Esophagus muscularis mucosa (tissue), 4 donors: ENCODE measurements around the gene POT1. TPM values are rescaled to one million over a fixed set of nuclear protein-coding genes. Genes with fewer than 3 reads are reported as not detected.

Source experiments
- DNase-seq: peaks from one replicate; pipeline ENCODE4 v3.0.0-alpha.2; 2017; ENCODE audit errors: extremely low spot score
- H3K27ac ChIP-seq, 4 donors: fragments of 200-600 bp; sonication (generic); replicated peaks in 1 of 4; 1 replicate in 3 of 4; 2 replicates in 1 of 4; pipeline ENCODE4 v1.5.1; 2016 to 2019; ENCODE audit warnings: mild to moderate bottlenecking in 1 of 4
- H3K27me3 ChIP-seq, 4 donors: fragments of 200-600 bp; sonication (generic); one replicate each; pipeline versions ENCODE4 v1.5.1 to v1.6.0; 2016 to 2019
- H3K36me3 ChIP-seq, 4 donors: fragments of 200-600 bp; sonication (generic); one replicate each; pipeline ENCODE4 v1.5.1; 2016 to 2019
- H3K4me1 ChIP-seq, 4 donors: fragments of 200-600 bp; sonication (generic); one replicate each; pipeline ENCODE4 v1.5.1; 2016 to 2019
- H3K4me3 ChIP-seq, 4 donors: fragments of 200-600 bp; sonication (generic); 1 replicate in 2 of 4; 2 replicates in 2 of 4; pipeline ENCODE4 v1.5.1; 2016 to 2019; ENCODE audit warnings: mild to moderate bottlenecking in 4 of 4, moderate library complexity in 1 of 4
- H3K9me3 ChIP-seq, 4 donors: fragments of 200-600 bp; sonication (generic); 1 replicate in 3 of 4; 2 replicates in 1 of 4; pipeline ENCODE4 v1.5.1; 2016 to 2019
- CTCF ChIP-seq, 3 experiments: fragments of 200-600 bp in 2 of 3; fragments of 450-650 bp in 1 of 3; sonication (generic) in 2 of 3; IDR thresholded peaks; one replicate each; pipeline ENCODE4 v1.5.1; 2017 to 2019; ENCODE audit warnings: antibody characterized with exemption in 3 of 3, mild to moderate bottlenecking in 2 of 3, moderate library complexity in 1 of 3
- EP300 ChIP-seq: sonication (generic); formaldehyde crosslinking; IDR thresholded peaks from one replicate; pipeline ENCODE4 v1.6.1; 2017; ENCODE audit warnings: antibody characterized with exemption
- POLR2A ChIP-seq: fragments of 450-650 bp; IDR thresholded peaks from one replicate; pipeline ENCODE4 v1.6.1; 2017; ENCODE audit warnings: antibody characterized with exemption, moderate library complexity, mild to moderate bottlenecking, low read depth
- POLR2AphosphoS5 ChIP-seq, 2 donors: sonication (generic); formaldehyde crosslinking; IDR thresholded peaks; one replicate each; pipeline ENCODE4 v1.6.1; 2017; ENCODE audit warnings: antibody characterized with exemption in 2 of 2
- WGBS: methylation state at CpG from one replicate; pipeline ENCODE4 v1.1.5; 2018; 5-methylcytosine and 5-hydroxymethylcytosine counted together
- intact Hi-C: fragments of 100-400 bp; cut with DNase I; formaldehyde crosslinking; loops from one replicate; pipeline ENCODE4 v1.15.1; 2023
- total RNA-seq, 4 donors: library from RNA; depleted of rRNA; stranded (reverse); fragments of >200 nt; gene quantifications; one replicate each; pipeline versions ENCODE4 v1.1.0 to v1.2.1, GENCODE V29; 2016

The POT1 gene
- total RNA-seq, 4 donors from 2014 or later, result 19.4 to 31.6 (median 20.5) TPM

DNA sequence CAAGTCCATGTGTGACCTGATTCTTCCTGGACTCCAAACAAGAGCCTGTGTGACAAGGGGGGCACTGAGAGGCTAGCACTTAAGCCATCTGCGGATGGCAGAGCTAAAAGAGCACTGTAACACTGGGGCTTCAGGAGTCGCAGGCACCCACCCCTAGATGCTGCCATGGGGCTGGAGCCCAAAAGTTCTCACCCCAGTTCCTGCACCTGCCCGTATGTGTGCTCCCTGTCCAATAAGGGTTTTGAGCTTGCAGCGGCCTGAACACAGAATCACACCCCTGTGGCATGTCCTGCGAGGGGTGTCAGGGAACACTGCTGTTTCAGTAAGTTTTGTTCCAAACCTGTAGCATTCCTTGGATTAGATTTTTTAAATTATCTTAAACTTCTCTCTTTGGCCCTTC, 110.8 kb downstream of the POT1 start:
- TF ChIP-seq POLR2A (no peak), POLR2AphosphoS5 (IDR thresholded peaks at IDR 0.05) (no peak), CTCF (IDR thresholded peaks at IDR 0.05) (no peak), EP300 (no peak)
- Histone ChIP-seq H3K4me1 (no peaks in the 10 kb centered on the region), H3K9me3 (peaks cover 0 to 4% (median 0%) of the 10 kb centered on the region in 4 donors), H3K27ac (no peak overlapping the region), H3K27me3 (no peaks in the 10 kb centered on the region), H3K36me3 (peaks cover 5 to 24% (median 15%) of the 10 kb centered on the region in 4 donors), H3K4me3 (no peak overlapping the region)
- DNase-seq, result no peak
- intact Hi-C loops, result no loop called here
- WGBS, result 97% methylated on average over 5 of the region's 5 CpGs

DNA sequence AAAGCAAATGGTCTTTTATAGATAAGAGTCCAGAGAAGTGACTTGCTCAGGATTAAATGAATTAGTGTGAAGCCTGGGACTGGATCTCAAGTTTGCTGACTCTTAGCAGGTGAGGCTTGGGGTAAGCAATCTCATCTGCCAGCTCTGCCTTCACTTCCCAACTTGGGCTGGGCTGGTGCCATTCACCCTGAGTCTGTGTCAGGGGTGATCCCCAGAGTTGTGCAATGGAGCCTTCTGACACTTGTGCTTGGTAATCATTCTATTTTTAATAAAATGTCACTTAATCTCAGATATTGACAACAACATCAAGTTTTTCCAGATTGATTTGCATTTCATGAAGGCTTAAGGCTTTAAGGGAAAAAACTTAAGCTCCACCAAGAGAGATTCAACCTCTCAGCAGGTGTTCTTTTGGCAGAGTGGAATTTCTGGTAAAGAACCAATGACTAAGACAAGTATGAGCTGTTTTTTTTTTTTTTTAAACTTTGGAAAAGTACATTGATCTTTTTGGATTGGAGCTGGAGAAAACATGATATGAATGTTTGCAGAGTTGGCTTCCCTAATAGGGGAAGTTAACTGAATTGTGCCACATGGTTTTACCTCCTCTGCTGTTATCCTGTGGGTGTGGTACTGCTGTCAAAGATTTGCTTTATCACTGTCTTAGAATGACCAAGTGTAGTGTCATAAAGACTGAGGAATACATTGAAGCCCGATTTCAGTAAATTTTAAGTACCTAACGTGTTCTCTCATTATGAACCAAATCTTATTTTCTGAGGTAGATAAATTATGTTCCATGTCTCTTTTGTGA, 115.4 kb downstream of the POT1 start:
- DNase-seq, result no peak
- TF ChIP-seq POLR2A (no peak), CTCF (IDR thresholded peaks at IDR 0.05) (no peak), POLR2AphosphoS5 (IDR thresholded peaks at IDR 0.05) (no peak), EP300 (no peak)
- Histone ChIP-seq H3K9me3 (peaks cover 0 to 4% (median 0%) of the 10 kb centered on the region in 4 donors), H3K27ac (no peak overlapping the region), H3K4me1 (no peaks in the 10 kb centered on the region), H3K4me3 (no peak overlapping the region), H3K36me3 (no peaks in the 10 kb centered on the region), H3K27me3 (no peaks in the 10 kb centered on the region)
- WGBS, result 82% methylated on average over 2 of the region's 2 CpGs
- intact Hi-C loops, result no loop called here

- Histone ChIP-seq H3K4me1 (no peaks in the 10 kb centered on the region), H3K36me3 (no peaks in the 10 kb centered on the region), H3K27me3 (no peaks in the 10 kb centered on the region), H3K27ac (no peak overlapping the region), H3K9me3 (no peaks in the 10 kb centered on the region), H3K4me3 (no peak overlapping the region)
- TF ChIP-seq CTCF (IDR thresholded peaks at IDR 0.05) (no peak), EP300 (no peak), POLR2A (no peak), POLR2AphosphoS5 (IDR thresholded peaks at IDR 0.05) (no peak)
- intact Hi-C loops, result no loop called here
- no peak for DNase-seq
- WGBS, result 67% methylated on average over 2 of the region's 2 CpGs
Observed at GRCh38 chr7:124812764-124813163, 116.9 kb downstream of the POT1 start.

DNA sequence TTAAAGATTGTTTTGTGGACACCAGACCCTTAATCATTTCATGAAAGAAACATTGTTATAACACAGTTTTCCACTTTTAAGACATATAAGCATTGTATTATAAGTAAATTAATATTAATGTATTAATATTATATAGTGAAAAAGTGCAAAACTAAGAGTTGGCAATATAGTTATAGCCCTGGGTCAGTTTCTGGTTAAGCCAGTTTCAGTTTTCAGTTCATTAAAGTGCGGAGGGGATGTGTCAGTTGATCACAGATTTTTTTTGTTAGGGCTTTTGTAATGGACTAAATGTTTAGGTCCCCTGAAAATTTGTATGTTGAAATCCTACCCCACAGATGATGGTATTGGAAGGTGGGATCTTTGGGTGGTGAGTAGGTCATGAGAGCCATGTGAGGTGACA, 118.3 kb downstream of the POT1 start:
- no peak for DNase-seq
- 96% methylated on average over 1 of the region's 1 CpG for WGBS
- H3K9me3 ChIP-seq, result no peaks in the 10 kb centered on the region
- intact Hi-C loops, result no loop called here
- H3K36me3 ChIP-seq, result no peaks in the 10 kb centered on the region
- no peaks in the 10 kb centered on the region for H3K27me3 ChIP-seq
- H3K4me3 ChIP-seq, result no peak overlapping the region
- no peak overlapping the region for H3K27ac ChIP-seq
- H3K4me1 ChIP-seq, result no peaks in the 10 kb centered on the region
- TF ChIP-seq POLR2AphosphoS5 (IDR thresholded peaks at IDR 0.05) (no peak), POLR2A (no peak), EP300 (no peak), CTCF (IDR thresholded peaks at IDR 0.05) (no peak)

- Histone ChIP-seq H3K4me3 (no peak overlapping the region), H3K27ac (no peak overlapping the region), H3K27me3 (no peaks in the 10 kb centered on the region), H3K9me3 (no peaks in the 10 kb centered on the region), H3K4me1 (no peaks in the 10 kb centered on the region), H3K36me3 (no peaks in the 10 kb centered on the region)
- 76% methylated on average over 3 of the region's 3 CpGs for WGBS
- no peak for DNase-seq
- intact Hi-C loops, result no loop called here
- TF ChIP-seq EP300, result no peak
- TF ChIP-seq POLR2A, result no peak
- TF ChIP-seq CTCF (IDR thresholded peaks at IDR 0.05), result no peak
- no peak for TF ChIP-seq POLR2AphosphoS5 (IDR thresholded peaks at IDR 0.05)
Observed at GRCh38 chr7:124810605-124811004, 119.0 kb downstream of the POT1 start.
